ENCODE data around the gene ZC2HC1B.

The ZC2HC1B gene

GRCh38 chr6:143957679-143958274, 93.5 kb downstream of the ZC2HC1B start:
- TF ChIP-seq, protein P1, sequence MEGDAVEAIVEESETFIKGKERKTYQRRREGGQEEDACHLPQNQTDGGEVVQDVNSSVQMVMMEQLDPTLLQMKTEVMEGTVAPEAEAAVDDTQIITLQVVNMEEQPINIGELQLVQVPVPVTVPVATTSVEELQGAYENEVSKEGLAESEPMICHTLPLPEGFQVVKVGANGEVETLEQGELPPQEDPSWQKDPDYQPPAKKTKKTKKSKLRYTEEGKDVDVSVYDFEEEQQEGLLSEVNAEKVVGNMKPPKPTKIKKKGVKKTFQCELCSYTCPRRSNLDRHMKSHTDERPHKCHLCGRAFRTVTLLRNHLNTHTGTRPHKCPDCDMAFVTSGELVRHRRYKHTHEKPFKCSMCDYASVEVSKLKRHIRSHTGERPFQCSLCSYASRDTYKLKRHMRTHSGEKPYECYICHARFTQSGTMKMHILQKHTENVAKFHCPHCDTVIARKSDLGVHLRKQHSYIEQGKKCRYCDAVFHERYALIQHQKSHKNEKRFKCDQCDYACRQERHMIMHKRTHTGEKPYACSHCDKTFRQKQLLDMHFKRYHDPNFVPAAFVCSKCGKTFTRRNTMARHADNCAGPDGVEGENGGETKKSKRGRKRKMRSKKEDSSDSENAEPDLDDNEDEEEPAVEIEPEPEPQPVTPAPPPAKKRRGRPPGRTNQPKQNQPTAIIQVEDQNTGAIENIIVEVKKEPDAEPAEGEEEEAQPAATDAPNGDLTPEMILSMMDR (conservative IDR thresholded peaks at IDR 0.05; ENCODE audit: low read depth, low read length) = no peak
- no peak overlapping the region for H3K4me3 ChIP-seq (ENCODE audit: low read length)
- DNase-seq (ENCODE audit: low read depth) = no peak

- no peak overlapping the region for H3K4me3 ChIP-seq (ENCODE audit: low read length)
- TF ChIP-seq, protein P1 (conservative IDR thresholded peaks at IDR 0.05; ENCODE audit: low read depth, low read length) = no peak
- DNase-seq (ENCODE audit: low read depth) = no peak
Measured at GRCh38 chr6:143958839-143959399, 94.6 kb downstream of the ZC2HC1B start.

DNA sequence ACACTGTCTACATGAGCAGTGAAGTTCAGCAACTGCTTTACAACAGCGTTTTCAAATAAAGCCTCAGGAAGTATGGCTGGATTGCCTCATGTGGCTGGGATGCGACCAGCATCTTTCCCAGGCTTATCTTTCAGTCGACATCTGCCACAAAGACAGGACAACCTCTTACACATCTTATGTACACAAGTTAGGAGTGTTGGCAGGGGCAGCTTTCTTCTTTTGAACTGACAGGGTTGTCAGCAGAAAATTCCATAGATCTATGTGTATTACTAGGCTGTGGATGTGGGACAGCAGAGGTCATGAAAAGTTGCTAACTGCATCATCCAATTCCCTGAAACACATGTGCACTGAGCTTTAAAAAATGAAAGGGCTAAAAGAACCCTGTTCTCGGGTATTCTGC, 95.7 kb downstream of the ZC2HC1B start:
- H3K4me3 ChIP-seq (ENCODE audit: low read length) = no peak overlapping the region
- DNase-seq (ENCODE audit: low read depth) = no peak
- TF ChIP-seq, protein P1 (conservative IDR thresholded peaks at IDR 0.05; ENCODE audit: low read depth, low read length) = no peak

GRCh38 chr6:143961066-143961465, 96.8 kb downstream of the ZC2HC1B start:
- DNase-seq (ENCODE audit: low read depth) = peak; percentile 49
- H3K4me3 ChIP-seq (ENCODE audit: low read length) = no peak overlapping the region
- TF ChIP-seq, protein P1 (conservative IDR thresholded peaks at IDR 0.05; ENCODE audit: low read depth, low read length) = no peak

DNA sequence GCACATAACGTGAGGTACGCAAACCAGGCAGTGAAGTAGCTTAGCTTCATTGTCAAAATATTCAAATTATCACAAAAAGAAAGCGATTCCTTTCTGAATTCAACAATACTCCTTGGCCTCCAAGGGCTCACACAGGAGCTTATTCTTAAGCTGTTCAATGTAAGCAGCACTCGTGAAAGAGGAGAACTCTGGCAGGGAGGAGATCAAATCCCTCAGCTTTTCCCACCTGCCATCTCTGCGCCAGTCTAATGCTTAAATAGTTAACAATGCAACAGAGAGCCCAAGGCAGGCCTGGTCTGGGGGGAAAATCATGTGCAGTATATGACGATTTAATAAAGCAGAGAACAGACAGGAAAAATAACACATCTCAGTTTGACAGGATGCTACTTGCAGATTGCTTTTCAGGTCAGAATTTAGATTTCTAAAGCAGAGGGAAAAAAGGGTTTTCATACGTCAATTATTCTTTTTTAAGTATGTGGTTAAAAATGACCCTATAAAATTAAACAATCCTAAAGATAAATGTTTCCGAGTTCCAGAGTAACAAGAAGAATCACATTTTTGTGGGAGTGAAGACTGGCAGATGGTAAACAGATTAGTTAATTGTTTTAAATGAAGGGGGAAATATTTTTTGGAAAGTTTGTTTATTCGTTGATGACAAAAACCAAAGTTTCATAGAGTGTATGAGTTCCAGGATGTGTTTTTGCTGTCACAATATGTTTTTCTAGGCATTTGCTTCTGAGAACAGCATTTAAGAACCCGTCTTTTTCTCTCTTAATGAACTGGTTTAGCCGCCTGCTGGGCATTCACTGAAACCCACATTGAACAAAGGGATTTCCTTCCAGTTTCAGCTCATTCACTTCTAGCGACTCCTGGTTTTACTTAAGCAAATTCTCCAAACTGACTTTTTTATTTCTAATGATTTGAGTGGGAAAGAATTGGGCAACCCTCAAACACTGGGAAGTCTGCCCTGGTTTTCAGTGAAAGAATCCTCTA, 97.9 kb downstream of the ZC2HC1B start:
- no peak overlapping the region for H3K4me3 ChIP-seq (ENCODE audit: low read length)
- TF ChIP-seq, protein P1 (conservative IDR thresholded peaks at IDR 0.05; ENCODE audit: low read depth, low read length) = peak; percentile 65
- DNase-seq (ENCODE audit: low read depth) = no peak

DNA sequence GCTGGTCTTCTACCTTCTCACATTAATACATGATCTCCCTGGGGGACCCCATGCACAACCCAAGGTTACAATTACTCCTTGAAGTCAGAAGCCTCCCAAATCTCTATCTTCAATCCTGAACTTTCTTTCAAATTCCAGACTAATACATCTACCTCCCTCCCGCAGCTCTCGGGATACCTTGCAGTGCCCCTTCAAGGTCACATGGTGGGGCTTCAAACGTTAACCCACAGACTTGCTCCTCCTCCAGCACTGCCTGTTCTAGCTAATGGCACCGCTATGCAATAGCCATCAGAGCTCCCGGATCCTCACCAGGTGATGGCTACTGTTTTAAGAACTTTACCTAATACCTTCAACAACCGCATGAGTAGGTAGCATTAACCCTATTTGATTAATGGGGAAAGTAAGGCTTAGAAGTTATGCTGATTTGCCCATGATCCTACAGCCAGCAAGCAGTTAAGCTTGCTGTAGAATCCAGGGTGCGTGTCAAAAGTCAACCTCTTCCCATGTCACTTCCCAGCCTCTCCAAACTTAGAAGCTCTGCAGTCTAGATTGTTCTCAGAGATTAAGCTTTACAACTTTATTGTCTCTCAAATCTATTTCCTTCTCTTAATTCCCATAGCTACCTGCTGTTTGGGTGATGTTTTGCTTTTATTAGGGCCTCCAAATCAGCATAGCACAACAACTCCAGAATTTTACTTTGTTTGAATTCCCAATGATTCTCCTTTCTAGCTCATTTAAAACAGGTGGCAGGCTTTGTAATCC, 99.1 kb downstream of the ZC2HC1B start:
- H3K4me3 ChIP-seq (ENCODE audit: low read length) = no peak overlapping the region
- DNase-seq (ENCODE audit: low read depth) = no peak
- TF ChIP-seq, protein P1 (conservative IDR thresholded peaks at IDR 0.05; ENCODE audit: low read depth, low read length) = no peak

Measured in retinal pigment epithelial cell (primary cell).